Camera-type eye (tissue), 1 donor: ENCODE data around the gene VRK3. TPM values are rescaled to one million over a fixed set of nuclear protein-coding genes. Genes with fewer than 3 reads are reported as not detected.

Experiments used
- total RNA-seq: library from RNA; depleted of rRNA; stranded (reverse); fragments of >200 nt; gene quantifications from one replicate; pipeline ENCODE4 v1.2.3, GENCODE V29; 2014

The VRK3 gene
- 43.3 TPM for total RNA-seq

GRCh38 chr19:50025022-50025793 is at the start of gene VRK3:
Gene VRK3, minus strand, starts transcription at chr19:50025372. Its CDS starts 9,210 bp downstream, at chr19:50016162.

GRCh38 chr19:50025794-50026549 is 800 bp upstream of the VRK3 start, which contains the start of gene ZNF473:
Gene ZNF473, plus strand, starts transcription at chr19:50026005. Its CDS starts 5,078 bp downstream, at chr19:50031083.

GRCh38 chr19:49960980-49961379 is 64.2 kb downstream of the VRK3 start, which contains the start of gene SIGLEC11:
Gene SIGLEC11, minus strand, starts transcription at chr19:49961172. Its CDS starts 91 bp downstream, at chr19:49961081.

GRCh38 chr19:49929121-49929610 is 96.0 kb downstream of the VRK3 start, which contains the start of the genes ATF5 and NUP62:
Gene ATF5, plus strand, starts transcription at chr19:49929205. Its CDS starts 1,646 bp downstream, at chr19:49930851.
Gene NUP62, minus strand, starts transcription at chr19:49929504. Its CDS starts 19,697 bp downstream, at chr19:49909807.

Other genes with a start within 250 kb of the VRK3 start
- 38.7 TPM for gene FUZ, start 212.1 kb downstream of the VRK3 start, total RNA-seq
- 44.2 TPM for gene MED25, start 207.1 kb downstream of the VRK3 start, total RNA-seq
- 126 TPM for gene PTOV1, start 174.2 kb downstream of the VRK3 start, total RNA-seq
- 49.9 TPM for gene PNKP, start 157.8 kb downstream of the VRK3 start, total RNA-seq
- gene AKT1S1, start 148.0 kb downstream of the VRK3 start, total RNA-seq = 7.8 TPM
- 24.8 TPM for gene TBC1D17, start 147.7 kb downstream of the VRK3 start, total RNA-seq
- gene IL4I1, start 128.5 kb downstream of the VRK3 start, total RNA-seq = 0.27 TPM
- gene ATF5, start 96.2 kb downstream of the VRK3 start, total RNA-seq = 4.0 TPM
- 53.2 TPM for gene NUP62, start 95.9 kb downstream of the VRK3 start, total RNA-seq
- 1.3 TPM for gene SIGLEC11, start 64.2 kb downstream of the VRK3 start, total RNA-seq
- gene ZNF473, start 633 bp upstream of the VRK3 start, total RNA-seq = 18.7 TPM
- not detected for gene IZUMO2, start 137.9 kb upstream of the VRK3 start, total RNA-seq
- 29.9 TPM for gene MYH14, start 178.2 kb upstream of the VRK3 start, total RNA-seq